Measurements from ENCODE around the gene PRSS53. TPM values are rescaled to one million over a fixed set of nuclear protein-coding genes. Genes with fewer than 3 reads are reported as not detected.

The PRSS53 gene
- polyA plus RNA-seq, 3 donors: 0.17 to 5.1 TPM; not detected in 1

- Mint-ChIP-seq H3K36me3 (peaks cover 22 to 36% of the 10 kb centered on the region in 2 donors), H3K27ac (peak overlapping the region in 1 of 7 donors; percentile 57), H3K27me3 (ENCODE audit: low read depth in 3 of 3) (peaks cover 0 to 3% (median 1%) of the 10 kb centered on the region in 3 donors), H3K9me3 (peaks cover 0 to 2% (median 0%) of the 10 kb centered on the region in 7 donors), H3K4me1 (peaks cover 21% of the 10 kb centered on the region), H3K4me3 (no peak overlapping the region)
- Histone ChIP-seq H3K9ac (ENCODE audit: insufficient read depth, low read length, poor library complexity, severe bottlenecking) (no peak overlapping the region), H3K4me2 (replicated peaks; ENCODE audit: extremely low read depth, low read length, poor library complexity, severe bottlenecking) (no peak overlapping the region), H4K20me1 (ENCODE audit: insufficient read depth, low read length) (peaks cover 4% of the 10 kb centered on the region), H3K79me2 (ENCODE audit: insufficient read depth, low read length) (peaks cover 24% of the 10 kb centered on the region), H3K36me3 (replicated peaks in 1 of 2; ENCODE audit: control insufficient read depth in 1 of 2, insufficient read depth in 2 of 2, low read length in 2 of 2) (peaks cover 14 to 31% of the 10 kb centered on the region in 2 donors), H3K27me3 (ENCODE audit: control insufficient read depth in 2 of 2, insufficient read depth in 2 of 2, low read length in 2 of 2) (no peaks in the 10 kb centered on the region), H3K4me1 (ENCODE audit: control insufficient read depth in 1 of 2, insufficient read depth in 2 of 2, low read length in 2 of 2) (peaks cover 25 to 29% of the 10 kb centered on the region in 2 donors), H3K9me3 (replicated peaks in 1 of 2; ENCODE audit: control insufficient read depth in 1 of 2, insufficient read depth in 1 of 2, low read length in 2 of 2) (no peaks in the 10 kb centered on the region), H3K27ac (ENCODE audit: low read depth in 1 of 2, low read length in 2 of 2) (no peak overlapping the region), H3K4me3 (replicated peaks in 1 of 3; ENCODE audit: low read depth in 2 of 3, low read length in 3 of 3) (no peak overlapping the region), H2AFZ (ENCODE audit: insufficient read depth, low read depth, low read length, poor library complexity, severe bottlenecking) (no peak overlapping the region)
- no peak for TF ChIP-seq CTCF (IDR thresholded peaks at IDR 0.05)
- DNase-seq: no peak
- intact Hi-C loops (cut with micrococcal nuclease): loop anchor here in 1 of 2 donors (5.0 to 10.0 kb wide), 3 partner anchors 52 to 138 kb away; partner anchors contain the start of genes SETD1A and STX4
- 100% methylated on average over 1 of the region's 5 CpGs for WGBS (ENCODE audit: insufficient coverage)
Measured at GRCh38 chr16:31092330-31092729, 3.6 kb upstream of the PRSS53 start.

DNA sequence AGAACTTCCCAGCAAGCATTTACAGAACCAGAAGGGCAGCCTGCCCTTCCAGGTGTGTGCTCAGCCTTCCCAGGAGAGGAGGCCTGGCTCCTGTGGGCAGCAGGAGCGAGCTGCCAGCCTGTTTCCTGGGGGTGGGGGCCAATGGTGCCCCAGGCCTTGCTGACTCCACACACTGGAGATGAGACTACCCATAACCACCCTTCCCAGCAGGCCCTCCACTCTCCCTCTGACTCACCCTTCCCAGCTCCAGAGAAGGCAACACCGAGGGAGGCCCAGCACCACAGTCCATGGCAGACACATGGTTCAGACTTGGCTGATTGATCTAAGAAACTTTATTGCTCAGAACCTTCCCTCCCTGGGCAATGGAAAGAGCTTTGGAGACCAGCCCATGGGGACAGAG is 1.8 kb upstream of the PRSS53 start:
- Histone ChIP-seq H3K9ac (ENCODE audit: insufficient read depth, low read length, poor library complexity, severe bottlenecking) (no peak overlapping the region), H3K36me3 (replicated peaks in 1 of 2; ENCODE audit: control insufficient read depth in 1 of 2, insufficient read depth in 2 of 2, low read length in 2 of 2) (peaks cover 18 to 48% of the 10 kb centered on the region in 2 donors), H3K4me1 (ENCODE audit: control insufficient read depth in 1 of 2, insufficient read depth in 2 of 2, low read length in 2 of 2) (peaks cover 22% of the 10 kb centered on the region in 2 donors), H4K20me1 (ENCODE audit: insufficient read depth, low read length) (peaks cover 4% of the 10 kb centered on the region), H3K27me3 (ENCODE audit: control insufficient read depth in 2 of 2, insufficient read depth in 2 of 2, low read length in 2 of 2) (no peaks in the 10 kb centered on the region), H3K9me3 (replicated peaks in 1 of 2; ENCODE audit: control insufficient read depth in 1 of 2, insufficient read depth in 1 of 2, low read length in 2 of 2) (no peaks in the 10 kb centered on the region), H3K4me3 (replicated peaks in 1 of 3; ENCODE audit: low read depth in 2 of 3, low read length in 3 of 3) (no peak overlapping the region), H3K79me2 (ENCODE audit: insufficient read depth, low read length) (peaks cover 24% of the 10 kb centered on the region), H2AFZ (ENCODE audit: insufficient read depth, low read depth, low read length, poor library complexity, severe bottlenecking) (no peak overlapping the region), H3K27ac (ENCODE audit: low read depth in 1 of 2, low read length in 2 of 2) (no peak overlapping the region), H3K4me2 (replicated peaks; ENCODE audit: extremely low read depth, low read length, poor library complexity, severe bottlenecking) (no peak overlapping the region)
- H3K4me1 Mint-ChIP-seq: peaks cover 18% of the 10 kb centered on the region
- H3K27ac Mint-ChIP-seq: peak overlapping the region in 3 of 7 donors; percentile 47 to 75 (median 47)
- no peak for DNase-seq
- intact Hi-C loops (cut with micrococcal nuclease): loop anchor here in 1 of 2 donors (5.0 to 10.0 kb wide), 3 partner anchors 54 to 136 kb away; partner anchors contain the start of genes SETD1A and STX4
- no peak for TF ChIP-seq CTCF (IDR thresholded peaks at IDR 0.05)
- WGBS (ENCODE audit: insufficient coverage): no CpG with 5 or more reads among the region's 2 CpGs
- peaks cover 0 to 3% (median 0%) of the 10 kb centered on the region in 3 donors for H3K27me3 Mint-ChIP-seq (ENCODE audit: low read depth in 3 of 3)
- H3K4me3 Mint-ChIP-seq: no peak overlapping the region
- H3K36me3 Mint-ChIP-seq: peaks cover 25 to 45% of the 10 kb centered on the region in 2 donors
- H3K9me3 Mint-ChIP-seq: no peaks in the 10 kb centered on the region

All from CD14-positive monocyte (primary cell).